Subcutaneous adipose tissue (tissue), 4 donors: ENCODE data around the gene SCN1A. TPM values are rescaled to one million over a fixed set of nuclear protein-coding genes. Genes with fewer than 3 reads are reported as not detected.

ENCODE experiments used
- CTCF ChIP-seq: fragments of 450-650 bp; IDR thresholded peaks from one replicate; pipeline ENCODE4 v1.5.1; 2016; ENCODE audit warnings: low read depth, mild to moderate bottlenecking, control low read depth, antibody characterized with exemption, moderate library complexity
- total RNA-seq, 4 donors: library from RNA; depleted of rRNA; stranded (reverse); fragments of >200 nt; gene quantifications; one replicate each; pipeline ENCODE4 v1.1.0, GENCODE V29; 2016

Gene SCN1A
- total RNA-seq, 4 donors from 2014 or later, result not detected

- no peak for TF ChIP-seq CTCF
These were observed 169.4 kb downstream of the SCN1A start for GRCh38 chr2:165958313-165958960.

GRCh38 chr2:165957030-165957675 lies 170.7 kb downstream of the SCN1A start:
- no peak for TF ChIP-seq CTCF

- no peak for TF ChIP-seq CTCF
These were observed 173.9 kb downstream of the SCN1A start, which contains the start of gene TTC21B for GRCh38 chr2:165953655-165954606. TSS of gene TTC21B (minus strand) at chr2:165953776. CDS start at chr2:165953705, 71 bp downstream.

- TF ChIP-seq CTCF, result no peak
These were observed 174.5 kb downstream of the SCN1A start for GRCh38 chr2:165953306-165953654.

- no peak for TF ChIP-seq CTCF
These were observed 175.0 kb downstream of the SCN1A start for GRCh38 chr2:165952741-165953211.

GRCh38 chr2:165952085-165952484 lies 175.7 kb downstream of the SCN1A start:
- TF ChIP-seq CTCF, result no peak

GRCh38 chr2:165950438-165950837 lies 177.4 kb downstream of the SCN1A start:
- no peak for TF ChIP-seq CTCF
